GM20000 (cell line): Measurements from ENCODE around the gene NNT.
A peak's percentile ranks its signal among the peaks of the same experiment; 100 is the strongest.
"Not testable (repeated sequence)": the region's sequence is repeated elsewhere in the genome, so short reads cannot be mapped to it uniquely, and the experiment has no call there.

Experiments
- DNase-seq: peaks from one replicate; pipeline ENCODE4 v3.0.0; 2012; ENCODE audit warnings: low spot score
- TF ChIP-seq, protein P1 (sequence below): IDR thresholded peaks from 2 replicates; pipeline ENCODE4 v1.5.1; 2012; ENCODE audit warnings: mild to moderate bottlenecking, control low read depth; ENCODE audit errors: extremely low read depth, missing control alignments

NNT gene

DNA sequence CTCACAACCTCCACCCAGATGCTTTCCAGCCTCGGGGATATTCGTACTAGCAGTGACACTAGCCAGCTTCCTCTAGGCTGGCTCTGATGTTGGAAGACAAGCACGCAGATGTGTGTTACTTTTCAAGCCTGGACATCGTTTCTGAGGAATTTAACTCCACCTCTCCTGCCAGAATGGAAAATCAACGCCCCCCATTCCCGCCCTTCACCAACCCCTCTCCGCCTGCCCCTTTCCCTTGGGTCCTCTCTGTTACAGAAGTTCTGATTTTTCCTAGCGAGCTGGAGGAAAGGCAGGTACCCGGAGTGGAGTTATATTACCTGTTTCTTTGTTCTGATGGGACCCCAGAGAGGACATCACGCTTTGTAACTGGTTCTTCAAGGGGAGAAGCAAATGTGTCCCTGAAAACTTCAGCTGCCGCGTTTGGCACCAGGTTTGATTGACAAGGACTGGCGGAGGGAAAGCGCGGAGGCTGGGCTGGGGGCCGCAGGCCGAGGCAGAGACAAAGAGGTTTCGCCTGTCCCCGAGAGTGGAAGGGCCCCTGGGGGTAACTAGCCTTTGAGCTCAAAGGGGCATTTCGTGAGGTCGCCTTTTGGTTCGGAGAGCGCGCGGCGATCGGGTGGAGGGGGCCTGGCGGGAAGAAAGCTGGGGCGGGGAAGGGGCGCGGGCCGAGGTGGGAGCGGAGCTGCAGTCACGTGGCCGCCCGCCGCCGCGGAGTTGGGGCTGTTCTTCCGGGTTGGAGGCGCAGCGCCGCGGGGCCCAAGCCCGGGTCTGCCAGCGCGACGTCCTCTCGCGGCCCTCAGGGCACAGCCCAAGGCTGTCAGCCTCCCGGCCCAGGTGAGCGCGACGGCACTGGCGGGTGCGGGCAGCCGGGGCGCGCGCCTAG lies at the start of gene NNT:
TSS of gene NNT (plus strand) at position 720 of the 883 bp plus-strand sequence. CDS start 6,016 bp downstream, outside the sequence.
- peak; percentile 88 for DNase-seq

DNA sequence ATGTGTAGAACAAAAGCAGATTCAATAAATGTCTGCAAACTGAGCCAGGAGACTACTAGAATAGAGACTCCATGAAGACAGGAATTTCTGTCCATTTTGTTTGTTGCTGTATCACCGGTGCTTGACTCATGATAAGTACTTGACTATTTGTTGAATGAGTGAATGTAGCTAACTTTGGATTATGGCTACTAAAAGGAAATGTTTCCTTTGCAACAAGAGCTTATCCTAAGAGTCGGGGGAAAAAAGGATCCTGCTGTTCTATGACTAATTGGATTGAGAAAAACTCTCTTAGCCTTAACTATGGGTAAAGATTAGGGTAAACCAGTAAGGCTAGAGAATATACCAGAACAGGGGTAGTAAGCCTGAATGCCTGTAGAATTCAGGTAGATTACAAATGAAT lies 49.6 kb upstream of the NNT start:
- DNase-seq: no peak
- TF ChIP-seq, protein P1, sequence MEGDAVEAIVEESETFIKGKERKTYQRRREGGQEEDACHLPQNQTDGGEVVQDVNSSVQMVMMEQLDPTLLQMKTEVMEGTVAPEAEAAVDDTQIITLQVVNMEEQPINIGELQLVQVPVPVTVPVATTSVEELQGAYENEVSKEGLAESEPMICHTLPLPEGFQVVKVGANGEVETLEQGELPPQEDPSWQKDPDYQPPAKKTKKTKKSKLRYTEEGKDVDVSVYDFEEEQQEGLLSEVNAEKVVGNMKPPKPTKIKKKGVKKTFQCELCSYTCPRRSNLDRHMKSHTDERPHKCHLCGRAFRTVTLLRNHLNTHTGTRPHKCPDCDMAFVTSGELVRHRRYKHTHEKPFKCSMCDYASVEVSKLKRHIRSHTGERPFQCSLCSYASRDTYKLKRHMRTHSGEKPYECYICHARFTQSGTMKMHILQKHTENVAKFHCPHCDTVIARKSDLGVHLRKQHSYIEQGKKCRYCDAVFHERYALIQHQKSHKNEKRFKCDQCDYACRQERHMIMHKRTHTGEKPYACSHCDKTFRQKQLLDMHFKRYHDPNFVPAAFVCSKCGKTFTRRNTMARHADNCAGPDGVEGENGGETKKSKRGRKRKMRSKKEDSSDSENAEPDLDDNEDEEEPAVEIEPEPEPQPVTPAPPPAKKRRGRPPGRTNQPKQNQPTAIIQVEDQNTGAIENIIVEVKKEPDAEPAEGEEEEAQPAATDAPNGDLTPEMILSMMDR: no peak

More for the DNA sequence above, at the start of gene NNT:
- TF ChIP-seq, protein P1: no peak

DNA sequence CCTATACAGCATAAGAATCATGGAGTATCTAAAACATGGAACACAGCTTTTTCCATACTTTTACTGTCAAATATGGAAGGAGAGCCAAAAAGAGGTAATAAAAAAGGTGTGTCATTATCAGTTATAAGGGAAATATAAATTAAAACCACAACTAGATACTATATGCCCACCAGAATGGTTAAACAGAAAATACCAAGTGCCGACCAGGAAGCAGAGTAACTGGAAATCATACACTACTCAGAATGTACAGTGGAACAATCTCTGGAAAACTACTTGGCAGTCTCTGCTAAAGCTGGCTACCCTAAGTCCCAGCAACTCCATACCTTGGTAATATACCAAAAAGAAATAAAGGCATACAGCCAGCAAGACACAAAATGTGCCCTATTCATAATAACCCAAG lies 48.5 kb upstream of the NNT start:
- TF ChIP-seq, protein P1: no peak
- DNase-seq: no peak

DNA sequence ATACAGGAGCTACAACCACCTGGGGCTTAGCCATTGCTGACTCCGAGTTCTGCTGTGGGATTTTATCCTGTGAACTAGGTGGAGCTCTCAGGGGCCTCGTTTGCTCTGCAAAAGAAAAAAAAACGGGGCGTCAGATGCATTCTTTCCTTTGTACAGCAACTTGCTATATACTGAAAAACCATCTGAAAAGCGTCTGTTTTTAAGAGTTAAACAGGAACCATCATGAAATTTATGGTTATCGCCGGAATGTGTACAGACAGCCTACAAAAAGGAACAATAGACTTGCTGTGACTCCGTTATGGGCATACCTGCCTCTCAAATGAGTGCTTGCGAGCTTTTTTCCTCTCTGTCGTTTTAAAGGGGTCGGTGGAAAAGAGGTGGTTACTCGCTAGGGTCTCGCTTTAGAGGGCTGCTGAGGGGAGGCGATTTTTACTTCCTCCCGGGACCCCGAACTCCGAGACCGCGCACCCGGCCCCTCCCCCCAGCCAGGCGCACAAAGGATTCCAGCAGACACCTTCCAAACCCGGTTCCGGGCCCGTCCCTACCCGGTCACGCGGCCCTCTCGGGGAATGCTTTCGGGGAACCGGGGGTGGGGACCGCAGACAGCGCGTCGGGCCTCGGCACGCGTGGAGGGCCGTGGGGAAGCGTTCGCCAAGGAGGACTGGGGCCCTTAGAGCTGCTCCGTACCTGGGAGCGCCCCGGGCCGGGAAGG lies 46.9 kb upstream of the NNT start:
- TF ChIP-seq, protein P1: no peak
- peak; percentile 57 for DNase-seq

DNA sequence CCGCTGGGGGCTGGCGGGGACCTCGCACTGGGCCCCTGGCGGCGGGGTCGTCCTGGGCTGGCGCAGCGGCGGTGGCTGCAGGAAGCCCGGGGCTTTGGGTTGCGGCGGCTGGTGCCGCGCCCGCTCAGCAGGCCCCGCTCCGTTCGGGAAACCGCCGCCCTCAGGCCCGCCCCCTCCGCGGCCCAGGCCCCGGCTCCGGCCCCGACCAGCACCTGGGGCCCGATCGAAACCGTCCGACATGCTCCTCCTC lies 46.4 kb upstream of the NNT start:
- DNase-seq: not testable (repeated sequence)

DNA sequence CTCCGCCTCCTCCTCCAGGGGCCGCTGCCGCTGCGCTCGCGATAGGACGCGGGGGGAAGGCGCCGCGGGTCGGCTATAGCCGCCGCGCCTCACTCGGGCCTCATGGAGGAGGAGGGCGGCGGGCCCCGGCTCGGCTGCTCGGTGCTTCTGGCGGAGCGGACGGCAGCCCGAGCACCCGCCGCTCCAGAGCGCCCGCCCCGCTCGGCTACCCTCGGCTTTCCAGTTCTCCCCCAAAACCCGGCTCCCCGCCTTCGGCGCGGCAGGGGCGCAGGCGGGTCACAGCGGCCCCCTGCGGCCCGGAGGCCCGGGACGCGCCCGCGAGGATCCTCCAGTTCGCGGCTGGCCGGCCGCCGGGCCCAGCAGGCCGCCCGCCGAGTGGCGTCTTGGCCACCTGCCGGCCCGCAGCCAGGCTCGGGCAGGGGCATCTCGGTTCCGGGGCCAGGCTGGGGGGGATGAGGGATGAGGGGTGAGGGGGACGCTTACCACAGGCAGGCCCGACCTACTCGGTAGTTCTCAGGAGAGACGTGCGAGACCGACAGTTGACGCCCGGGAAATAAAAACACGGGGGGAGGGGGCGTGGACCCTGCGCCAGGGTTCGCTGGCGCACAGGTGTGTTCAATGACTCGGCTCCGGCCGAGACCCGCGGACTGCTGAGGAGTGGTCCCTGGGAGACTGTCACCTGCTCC lies 46.0 kb upstream of the NNT start, which contains the start of gene PAIP1:
TSS of gene PAIP1 (minus strand) at position 221 of the 686 bp plus-strand sequence. CDS start 231 bp downstream, outside the sequence.
- TF ChIP-seq, protein P1: peak; percentile 66

DNA sequence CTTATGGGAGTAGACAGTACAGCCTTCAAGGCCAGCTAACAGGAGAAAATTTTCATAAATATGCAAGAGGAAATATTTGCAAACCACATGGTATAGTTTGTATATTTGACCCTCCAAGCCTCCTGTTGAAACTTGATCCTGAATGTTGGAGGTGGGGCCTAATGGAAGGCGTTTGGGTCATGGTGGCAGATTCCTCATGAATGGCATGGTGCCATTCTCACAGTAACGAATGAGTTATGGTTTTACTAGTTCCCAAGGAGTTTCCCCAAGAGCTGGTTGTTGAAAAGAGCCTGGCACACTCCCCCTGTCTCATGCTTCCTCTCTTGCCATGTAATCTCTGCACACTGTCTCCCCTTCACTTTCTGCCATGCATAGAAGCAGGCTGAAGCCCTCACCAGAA lies 42.9 kb upstream of the NNT start:
- TF ChIP-seq, protein P1: no peak
- no peak for DNase-seq

More for the DNA sequence above, 46.0 kb upstream of the NNT start, which contains the start of gene PAIP1:
- DNase-seq: peak; percentile 97
